Choroid plexus epithelial cell (primary cell): ENCODE results near the gene MRPS27.

Source experiments
- DNase-seq: peaks from one replicate; pipeline ENCODE4 v3.0.0-alpha.2; 2010; ENCODE audit warnings: low read depth
- H3K4me3 ChIP-seq: 2 replicates; pipeline ENCODE4 v1.5.1; 2011; ENCODE audit warnings: low read depth, mild to moderate bottlenecking, control low read depth, low read length, moderate library complexity
- CTCF ChIP-seq: conservative IDR thresholded peaks from 2 replicates; pipeline ENCODE4 v1.5.1; 2011; ENCODE audit warnings: low read depth, mild to moderate bottlenecking, control low read depth, inconsistent platforms, low read length, moderate library complexity

The MRPS27 gene

GRCh38 chr5:72184408-72184807 lies 135.6 kb downstream of the MRPS27 start:
- no peak overlapping the region for H3K4me3 ChIP-seq
- no peak for TF ChIP-seq CTCF
- no peak for DNase-seq

GRCh38 chr5:72183101-72183520 lies 136.9 kb downstream of the MRPS27 start:
- H3K4me3 ChIP-seq = no peak overlapping the region
- no peak for TF ChIP-seq CTCF
- DNase-seq = no peak

GRCh38 chr5:72182686-72183085 lies 137.4 kb downstream of the MRPS27 start:
- TF ChIP-seq CTCF = no peak

GRCh38 chr5:72180925-72181324 lies 139.1 kb downstream of the MRPS27 start:
- H3K4me3 ChIP-seq = no peak overlapping the region
- DNase-seq = no peak
- no peak for TF ChIP-seq CTCF

More at GRCh38 chr5:72182686-72183085, 137.4 kb downstream of the MRPS27 start:
- DNase-seq = no peak
- H3K4me3 ChIP-seq = no peak overlapping the region

- TF ChIP-seq CTCF = no peak
- no peak for DNase-seq
- no peak overlapping the region for H3K4me3 ChIP-seq
Observed at GRCh38 chr5:72179816-72180440, 140.1 kb downstream of the MRPS27 start.

- peak overlapping the region; percentile 26 for H3K4me3 ChIP-seq
- DNase-seq = peak; percentile 92
- no peak for TF ChIP-seq CTCF
Observed at GRCh38 chr5:72179028-72179815, 140.8 kb downstream of the MRPS27 start.
